NOMO-1 (cell line): Measurements from ENCODE around the gene FAM20C.
"Not testable (repeated sequence)": the region's sequence is repeated elsewhere in the genome, so short reads cannot be mapped to it uniquely, and the experiment has no call there.

Source experiments
- DNase-seq, 2 experiments: peaks; one replicate each; lab custom pipeline; 2025; ENCODE audit not compliant: unreplicated experiment in 2 of 2; lab: John Stamatoyannopoulos, UW

Gene FAM20C

DNA sequence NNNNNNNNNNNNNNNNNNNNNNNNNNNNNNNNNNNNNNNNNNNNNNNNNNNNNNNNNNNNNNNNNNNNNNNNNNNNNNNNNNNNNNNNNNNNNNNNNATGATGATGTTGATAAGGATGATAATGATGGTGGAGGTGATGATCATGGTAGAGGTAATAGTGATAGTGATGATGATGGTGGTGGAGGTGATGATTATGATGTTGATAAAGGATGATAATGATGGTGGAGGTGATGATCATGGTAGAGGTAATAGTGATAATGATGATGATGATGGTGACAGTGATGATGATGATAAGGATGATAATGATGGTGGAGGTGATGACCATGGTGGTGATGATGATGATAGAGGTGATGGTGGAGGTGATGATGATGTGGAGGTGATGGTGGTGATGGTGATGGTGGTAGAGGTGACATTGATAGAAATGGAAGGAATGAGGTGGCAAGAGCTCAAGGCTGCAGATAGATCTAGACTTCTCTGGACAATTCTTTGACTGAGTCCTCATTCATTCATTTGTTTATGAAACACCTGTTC is 47.8 kb downstream of the FAM20C start:
- no peak for DNase-seq

DNA sequence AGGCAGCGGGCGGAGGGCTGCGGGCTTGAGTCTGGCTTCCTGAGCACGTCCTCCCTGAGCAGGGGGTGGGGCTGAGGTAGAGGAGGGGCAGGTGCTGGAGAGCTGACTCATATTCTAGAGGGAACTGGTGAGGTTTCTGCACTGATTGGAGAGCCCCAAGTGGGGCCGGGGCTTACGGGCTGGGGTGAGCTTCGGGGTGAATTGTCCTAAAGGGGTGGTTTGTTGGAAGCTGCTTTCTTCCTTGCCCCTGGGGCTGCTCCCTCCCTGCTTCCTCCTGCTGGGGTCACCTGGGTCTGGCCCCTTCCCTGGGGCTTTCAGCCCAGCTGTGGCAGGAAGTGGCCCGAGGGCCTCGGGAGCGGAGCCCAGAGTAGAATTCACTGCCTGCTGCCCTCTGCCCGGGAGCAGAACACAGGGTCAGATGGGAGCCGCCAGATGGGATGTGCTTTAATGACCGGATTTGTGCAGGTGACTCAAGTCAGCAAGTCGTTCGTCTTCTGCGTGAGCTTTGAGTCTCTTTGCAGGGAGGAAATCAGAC is 48.6 kb downstream of the FAM20C start:
- DNase-seq, result no peak

DNA sequence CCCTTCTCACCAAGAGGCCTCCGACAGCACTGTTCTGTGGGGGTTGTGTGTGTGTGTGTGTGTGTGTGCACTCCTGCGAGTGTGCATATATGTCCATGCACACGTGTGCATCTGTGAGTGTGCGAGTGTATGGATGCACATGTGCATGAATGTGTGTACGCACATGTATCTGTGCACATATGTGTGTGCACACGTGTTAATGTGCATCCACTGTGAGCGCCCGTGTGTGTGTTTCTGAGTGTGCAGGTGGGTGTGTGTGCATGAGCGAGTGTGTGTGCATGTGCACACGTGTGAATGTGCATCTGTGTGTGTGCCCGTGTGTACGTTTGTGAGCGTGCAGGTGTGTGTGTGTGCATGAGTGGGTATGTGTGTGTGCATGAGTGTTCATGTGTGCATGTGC is 49.1 kb downstream of the FAM20C start:
- DNase-seq, result no peak

DNA sequence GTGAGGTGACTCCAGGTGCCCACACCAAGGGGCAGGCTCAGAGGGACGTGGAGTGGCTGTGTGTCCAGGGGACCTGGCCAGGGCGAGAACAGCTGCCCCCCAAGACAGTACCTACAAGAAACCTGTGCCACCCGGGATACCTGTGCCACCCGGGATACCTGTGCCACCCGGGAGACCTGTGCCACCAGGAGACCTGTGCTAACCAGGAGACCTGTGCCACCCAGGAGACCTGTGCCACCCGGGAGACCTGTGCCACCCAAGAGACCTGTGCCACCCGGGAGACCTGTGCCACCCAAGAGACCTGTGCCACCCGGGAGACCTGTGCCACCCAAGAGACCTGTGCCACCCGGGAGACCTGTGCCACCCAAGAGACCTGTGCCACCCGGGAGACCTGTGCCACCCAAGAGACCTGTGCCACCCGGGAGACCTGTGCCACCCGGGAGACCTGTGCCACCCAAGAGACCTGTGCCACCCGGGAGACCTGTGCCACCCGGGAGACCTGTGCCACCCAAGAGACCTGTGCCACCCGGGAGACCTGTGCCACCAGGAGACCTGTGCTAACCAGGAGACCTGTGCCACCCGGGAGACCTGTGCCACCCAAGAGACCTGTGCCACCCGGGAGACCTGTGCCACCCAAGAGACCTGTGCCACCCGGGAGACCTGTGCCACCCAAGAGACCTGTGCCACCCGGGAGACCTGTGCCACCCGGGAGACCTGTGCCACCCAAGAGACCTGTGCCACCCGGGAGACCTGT is 50.6 kb downstream of the FAM20C start:
- DNase-seq, result not testable (repeated sequence)

DNA sequence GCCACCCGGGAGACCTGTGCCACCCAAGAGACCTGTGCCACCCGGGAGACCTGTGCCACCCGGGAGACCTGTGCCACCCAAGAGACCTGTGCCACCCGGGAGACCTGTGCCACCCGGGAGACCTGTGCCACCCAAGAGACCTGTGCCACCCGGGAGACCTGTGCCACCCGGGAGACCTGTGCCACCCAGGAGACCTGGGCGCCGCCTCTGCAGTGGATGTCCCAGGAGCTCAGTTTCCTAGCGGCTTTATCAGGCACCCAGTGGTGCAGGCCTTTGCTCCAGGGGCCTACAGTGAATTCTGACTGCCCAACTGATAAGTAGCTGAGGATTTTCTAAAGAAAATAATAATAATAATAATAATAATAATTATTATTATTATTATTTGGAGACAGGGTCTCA is 51.2 kb downstream of the FAM20C start:
- not testable (repeated sequence) for DNase-seq

DNA sequence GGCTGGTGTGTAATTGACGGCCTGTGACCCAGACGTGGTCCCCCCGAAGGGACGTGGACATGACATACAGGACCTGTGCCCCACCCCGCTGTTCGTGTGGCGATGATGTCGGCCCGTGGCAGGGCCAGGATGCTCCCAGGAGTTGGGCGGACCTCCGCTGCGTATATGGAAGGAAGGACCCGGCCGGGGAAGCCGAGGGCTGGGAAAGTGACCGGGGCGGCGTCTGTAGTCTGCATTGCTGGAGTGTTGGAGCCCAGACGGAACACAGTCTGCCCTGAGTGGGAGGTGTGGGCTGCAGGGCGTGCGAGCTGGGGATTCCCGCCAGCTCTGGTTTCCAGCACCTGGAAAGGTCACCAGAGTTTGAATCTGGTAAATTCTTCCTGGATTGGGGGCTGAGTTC is 52.6 kb downstream of the FAM20C start:
- DNase-seq, result no peak

DNA sequence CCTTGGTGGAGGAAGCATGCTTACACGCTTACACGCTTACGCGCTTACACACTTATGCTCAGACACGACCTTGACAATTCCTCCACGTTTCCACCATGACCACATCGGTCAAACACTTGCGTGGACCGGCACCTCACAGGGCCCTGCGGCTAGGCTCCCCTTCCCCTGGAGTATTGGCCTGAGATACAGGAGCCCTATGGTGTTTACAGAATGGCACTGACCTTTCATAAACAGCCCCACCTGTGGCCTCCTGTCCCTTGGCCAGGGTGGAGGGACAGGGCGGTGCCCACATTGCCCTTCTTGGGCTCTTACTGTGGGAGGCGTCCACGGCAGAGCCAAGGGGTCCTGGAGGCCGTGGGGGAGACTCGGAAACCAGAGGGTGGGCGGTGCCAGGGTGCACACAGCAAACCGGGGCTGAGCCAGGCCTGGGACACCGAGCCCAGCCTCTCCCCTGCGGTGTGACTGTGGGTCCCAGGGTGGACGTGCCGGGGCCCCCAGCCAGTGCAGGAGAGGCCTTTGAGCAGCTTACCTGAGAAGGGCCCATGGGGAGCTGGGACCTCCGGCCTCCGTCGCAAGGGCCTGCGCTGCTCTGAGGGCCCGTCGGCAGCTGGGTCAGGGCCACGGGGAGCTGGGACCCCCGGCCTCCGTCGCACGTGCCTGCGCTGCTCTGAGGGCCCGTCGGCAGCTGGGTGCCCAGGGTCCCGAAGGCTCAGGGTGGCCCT is 53.4 kb downstream of the FAM20C start:
- no peak for DNase-seq

DNA sequence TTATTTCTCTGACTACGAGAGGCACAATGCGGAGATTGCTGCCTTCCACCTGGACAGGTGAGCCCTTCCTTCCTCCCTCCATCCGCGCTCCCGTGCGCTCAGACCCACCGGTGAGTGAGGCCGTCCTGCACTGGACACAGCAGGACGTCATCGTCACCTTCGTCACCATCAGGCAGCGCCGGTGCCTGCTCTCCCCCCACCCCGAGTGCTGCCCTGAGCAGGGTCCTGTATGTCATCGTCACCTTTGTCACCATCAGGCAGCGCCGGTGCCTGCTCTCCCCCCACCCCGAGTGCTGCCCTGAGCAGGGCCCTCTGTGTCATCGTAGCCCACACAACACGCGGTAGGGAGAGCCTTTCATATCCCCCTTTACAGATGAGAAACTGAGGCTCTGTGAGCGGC is 54.1 kb downstream of the FAM20C start:
- no peak for DNase-seq

DNA sequence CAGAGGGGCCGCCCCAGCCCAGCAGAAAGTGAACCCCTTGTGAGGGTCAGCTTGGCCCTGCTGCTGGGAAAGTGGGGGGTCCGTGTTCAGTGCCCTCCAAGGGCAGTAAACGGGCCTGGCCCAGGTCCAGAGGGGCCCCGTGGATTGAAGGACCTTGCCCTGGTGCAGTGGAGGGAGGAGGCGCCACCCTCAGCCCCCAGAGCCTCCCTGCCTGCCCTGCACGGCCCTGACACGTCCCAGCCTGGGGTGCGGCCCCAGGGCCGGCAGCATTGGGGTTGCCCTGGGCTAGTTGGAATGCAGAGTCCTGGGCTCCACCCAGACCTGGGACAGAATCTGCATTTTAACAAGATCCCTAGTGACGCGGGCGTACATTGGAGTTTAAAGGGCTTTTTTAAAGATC is 54.8 kb downstream of the FAM20C start:
- no peak for DNase-seq

DNA sequence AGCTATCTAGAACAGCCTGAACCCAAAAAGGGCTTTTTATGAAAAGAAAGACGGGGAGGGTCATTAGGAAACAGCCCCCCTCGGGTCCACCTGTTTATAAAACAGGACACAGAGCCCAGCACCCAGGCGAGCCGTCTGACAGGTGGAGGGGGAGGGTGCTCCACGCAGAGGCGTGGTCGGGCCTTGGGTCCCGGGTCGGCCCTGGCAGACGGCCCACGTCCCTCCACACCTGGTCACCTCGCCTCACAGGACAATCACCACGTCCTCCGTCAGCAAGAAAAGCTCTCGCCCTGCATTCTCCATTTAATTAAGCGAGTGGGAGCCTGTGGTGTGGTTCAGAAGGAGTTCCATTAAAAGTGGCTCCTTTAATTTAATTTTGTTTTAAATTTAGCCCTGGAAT is 55.3 kb downstream of the FAM20C start:
- DNase-seq, result no peak

DNA sequence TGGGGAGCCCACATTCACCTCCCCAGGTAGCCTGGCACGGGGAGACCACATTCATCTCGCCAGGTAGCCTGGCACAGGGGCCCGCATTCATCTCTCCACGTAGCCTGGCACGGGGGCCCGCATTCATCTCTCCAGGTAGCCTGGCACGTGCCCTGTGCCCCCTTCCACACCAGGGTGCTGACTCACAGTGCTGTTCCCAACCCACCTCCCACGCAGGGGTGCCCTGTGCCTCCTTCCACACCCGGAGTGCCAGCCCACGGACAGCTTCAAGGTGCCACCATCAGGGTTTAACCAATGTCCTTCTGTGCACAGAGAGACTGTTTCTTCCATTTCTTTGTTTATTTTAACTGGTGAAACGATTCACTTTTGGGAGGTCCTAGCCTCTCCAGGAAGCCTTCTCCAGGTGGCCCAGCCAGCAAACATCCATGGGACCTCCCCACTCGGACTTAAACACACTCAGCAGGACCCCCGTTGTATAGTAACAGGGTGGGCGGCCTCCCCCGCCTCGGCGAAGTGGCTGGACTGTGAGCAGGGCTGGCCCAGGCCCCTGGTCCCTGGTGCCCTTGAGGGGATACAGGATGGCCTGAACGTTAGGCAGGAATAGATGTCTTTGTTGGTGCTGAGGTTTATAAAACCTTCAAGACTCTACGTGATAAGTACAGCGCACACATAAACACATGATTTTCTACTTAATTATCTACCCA is 56.5 kb downstream of the FAM20C start:
- DNase-seq, result no peak

DNA sequence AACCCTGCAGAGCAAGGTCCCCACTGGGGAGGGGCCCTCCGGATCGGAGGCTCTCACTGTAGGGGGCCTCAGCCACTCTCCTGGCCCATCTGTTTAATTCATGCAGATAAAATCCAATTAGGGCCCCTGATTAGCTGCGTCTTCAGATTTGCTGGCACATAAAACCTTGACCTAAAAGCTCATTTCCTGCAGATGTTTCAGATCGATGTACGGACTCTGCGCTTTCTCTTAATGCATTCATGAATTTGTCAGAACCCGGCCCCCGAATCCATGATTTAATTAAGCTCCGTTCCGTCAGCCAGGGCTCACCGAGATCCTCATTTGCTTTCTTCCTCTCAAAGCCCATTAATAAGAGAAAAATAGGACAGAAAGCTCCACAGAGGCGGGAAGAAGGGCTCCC is 57.6 kb downstream of the FAM20C start:
- DNase-seq, result no peak

DNA sequence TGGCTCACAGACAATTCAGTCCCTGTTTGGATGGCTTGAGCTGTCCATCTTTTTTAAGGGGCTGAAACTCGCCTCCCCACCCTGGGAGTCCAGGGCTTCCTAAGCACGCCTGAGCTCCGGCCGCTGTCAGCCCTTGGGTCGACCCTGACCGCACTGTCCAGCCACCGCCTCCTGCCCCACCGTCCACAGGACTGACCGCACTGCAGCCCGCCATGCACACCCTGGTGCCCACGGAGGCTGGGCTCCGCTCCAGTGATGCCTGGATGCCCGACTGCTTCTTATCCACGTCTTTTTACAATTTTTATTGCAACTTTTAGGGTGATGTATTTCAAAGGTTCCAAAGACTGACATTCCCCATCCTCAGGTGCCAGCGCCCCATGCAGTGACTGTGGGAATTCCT is 58.2 kb downstream of the FAM20C start:
- no peak for DNase-seq

DNA sequence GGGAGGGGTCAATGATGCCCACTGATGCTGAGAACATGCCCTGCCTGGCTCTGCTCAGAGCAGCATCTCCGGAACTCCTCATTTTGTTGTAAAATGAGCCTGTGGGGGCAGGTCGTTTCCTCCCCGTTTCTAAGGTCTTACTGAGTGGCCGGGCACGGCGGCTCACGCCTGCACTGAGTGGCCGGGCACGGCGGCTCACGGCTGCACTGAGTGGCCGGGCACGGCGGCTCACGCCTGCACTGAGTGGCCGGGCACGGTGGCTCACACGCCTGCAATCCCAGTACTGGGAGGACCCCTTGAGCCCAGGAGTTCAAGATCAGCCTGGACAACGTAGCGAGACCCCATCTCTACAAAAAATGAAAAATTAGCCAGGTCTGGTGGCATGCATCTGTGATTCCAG is 58.6 kb downstream of the FAM20C start:
- DNase-seq, result no peak

DNA sequence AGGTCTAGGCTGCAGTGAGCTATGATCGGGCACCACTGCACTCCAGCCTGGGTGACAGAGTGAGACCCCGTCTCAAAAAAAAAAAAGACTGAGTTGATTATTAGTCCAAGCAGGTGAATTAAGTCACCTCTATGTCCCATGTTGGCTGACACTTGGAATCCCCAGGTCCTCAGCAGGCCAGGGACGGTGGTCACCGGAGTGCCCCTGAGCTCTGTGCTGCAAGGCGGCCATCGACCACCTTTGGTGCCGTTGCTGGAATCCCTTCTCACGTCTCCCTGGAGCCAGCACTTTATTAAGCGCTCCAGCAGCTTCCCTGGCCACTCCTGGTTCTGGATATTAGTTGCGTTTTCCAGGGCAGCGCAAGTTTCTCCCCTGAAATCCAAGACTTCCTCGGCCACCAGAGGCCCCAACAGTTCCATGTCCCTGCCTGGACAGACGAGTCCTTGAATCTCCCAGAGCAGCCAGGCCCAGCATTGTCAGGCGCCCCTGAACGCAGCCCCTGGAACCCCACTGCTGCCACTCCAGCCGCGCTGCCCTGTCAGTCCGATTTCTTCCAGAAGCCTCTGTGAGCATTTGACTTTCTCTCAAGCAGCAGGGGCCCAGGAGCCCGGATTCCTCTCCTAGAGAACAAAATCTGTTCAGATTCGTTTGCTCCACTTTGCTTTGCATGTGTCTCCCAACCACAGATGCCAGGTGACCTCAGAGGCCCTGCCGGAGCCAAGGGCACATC is 59.2 kb downstream of the FAM20C start:
- no peak for DNase-seq

DNA sequence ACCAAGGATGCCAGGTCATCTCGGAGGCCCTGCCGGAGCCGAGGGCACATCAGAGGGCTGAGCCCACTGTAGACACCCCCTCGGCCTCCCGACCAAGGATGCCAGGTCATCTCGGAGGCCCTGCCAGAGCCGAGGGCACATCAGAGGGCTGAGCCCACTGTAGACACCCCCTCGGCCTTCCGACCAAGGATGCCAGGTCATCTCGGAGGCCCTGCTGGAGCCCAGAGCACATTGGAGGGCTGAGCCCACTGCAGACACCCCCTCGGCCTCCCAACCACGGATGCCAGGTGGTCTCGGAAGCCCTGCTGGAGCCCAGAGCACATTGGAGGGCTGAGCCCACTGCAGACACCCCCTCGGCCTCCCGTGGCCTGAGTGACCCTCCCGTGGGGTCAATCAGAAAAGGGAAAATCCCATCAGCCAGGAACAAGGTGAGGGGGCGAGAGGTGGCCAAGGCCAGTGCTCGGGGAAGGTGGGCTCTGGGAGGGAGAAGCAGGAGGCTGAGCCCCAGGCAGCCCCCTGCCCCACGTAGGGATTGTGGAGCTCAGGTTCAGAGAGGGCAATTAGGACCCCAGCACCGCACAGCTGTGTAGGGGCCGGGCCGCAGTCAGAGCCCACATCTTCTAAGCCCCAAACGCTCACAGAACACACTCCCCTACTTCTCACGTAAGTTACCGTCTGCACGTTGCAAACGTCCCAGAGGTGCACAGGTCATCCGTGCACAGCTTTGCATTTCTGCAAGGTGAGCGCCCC is 60.0 kb downstream of the FAM20C start:
- DNase-seq, result no peak

DNA sequence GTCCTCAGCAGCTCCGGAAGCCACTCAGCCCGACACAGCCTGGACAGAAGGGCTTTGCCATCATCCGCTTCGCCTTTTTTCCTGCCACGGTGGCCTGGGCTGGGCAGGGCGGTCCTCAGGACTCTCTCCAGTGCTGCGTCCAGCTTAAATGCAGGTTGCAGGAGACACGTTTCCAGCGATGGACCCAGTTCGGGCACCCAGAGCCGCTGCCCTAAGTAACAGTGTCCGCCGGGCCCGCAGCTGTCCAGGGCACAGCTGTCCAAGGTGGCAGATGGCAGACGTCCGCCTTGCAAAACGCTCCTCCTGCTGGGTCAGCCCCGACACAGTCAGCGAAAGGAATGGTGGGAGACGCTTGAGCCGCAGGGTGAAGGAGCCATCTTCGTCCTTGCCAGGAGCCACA is 60.6 kb downstream of the FAM20C start:
- no peak for DNase-seq

DNA sequence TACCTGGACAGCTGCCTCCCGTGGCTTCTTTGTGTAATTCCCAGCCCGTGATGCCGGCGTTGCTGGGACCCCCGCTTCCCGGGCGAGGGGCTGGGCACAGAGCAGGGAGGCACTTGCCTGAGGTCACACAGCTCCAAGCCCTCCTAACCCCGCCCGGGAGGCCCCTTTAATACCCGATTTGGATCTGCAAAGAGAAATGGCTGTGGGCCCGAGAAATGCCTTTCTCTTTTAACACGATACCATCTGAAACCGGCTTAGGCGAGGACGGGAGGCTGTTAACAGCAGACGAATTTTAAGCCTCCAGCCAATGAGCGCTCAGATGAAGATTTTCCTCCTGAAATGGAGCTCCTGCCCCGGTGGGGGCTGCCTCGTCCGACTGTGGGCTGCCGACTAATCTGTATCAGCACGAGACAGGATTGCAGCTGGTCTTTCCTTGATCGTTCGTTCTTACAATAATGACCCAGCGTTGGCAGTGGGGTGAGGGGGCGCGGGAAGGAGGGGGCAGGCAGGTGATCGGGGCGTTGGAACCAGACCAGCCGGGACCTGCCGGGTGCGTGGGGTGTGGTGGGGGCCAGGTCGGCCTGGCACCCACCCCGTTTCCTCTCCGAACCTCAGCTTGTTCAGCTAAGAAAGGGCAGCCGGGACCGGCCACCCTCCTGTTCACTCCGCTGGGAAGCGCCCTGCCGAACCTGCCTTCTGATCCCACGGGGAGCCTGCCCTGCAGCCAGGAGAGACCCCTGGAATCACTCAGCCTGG is 61.4 kb downstream of the FAM20C start:
- DNase-seq, result no peak

DNA sequence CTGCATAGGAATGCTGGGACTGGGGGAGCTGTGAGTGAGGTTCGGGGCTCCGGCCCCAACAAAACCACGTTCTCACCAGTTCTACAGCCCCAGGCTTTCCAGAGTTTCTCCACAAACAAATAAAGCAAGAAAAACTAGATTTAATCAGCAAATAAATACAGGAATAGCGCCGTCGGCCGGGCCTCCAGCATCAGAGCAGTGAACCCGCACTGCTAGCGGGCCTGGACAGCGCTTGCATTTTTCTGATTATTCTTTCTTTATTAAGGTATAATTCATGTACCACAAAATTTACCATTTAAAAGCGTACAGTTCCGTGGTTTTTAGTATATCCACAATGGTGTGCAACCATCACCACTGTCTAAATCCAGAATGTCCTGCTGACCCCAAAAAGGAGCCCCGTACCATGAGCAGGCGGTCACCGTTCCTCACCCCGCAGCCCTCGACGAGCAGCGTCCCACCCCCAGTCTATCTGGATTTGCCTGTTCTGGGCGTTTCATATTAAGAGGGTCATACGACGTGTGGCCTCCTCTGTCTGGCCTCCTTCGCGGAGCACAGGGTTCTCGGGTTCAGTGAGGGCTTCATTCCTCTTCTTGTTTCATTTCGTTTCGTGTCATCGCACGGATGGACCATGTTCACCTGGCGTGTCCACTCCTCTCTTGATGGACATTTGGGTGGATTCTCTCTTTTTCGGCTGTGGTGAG is 62.1 kb downstream of the FAM20C start:
- no peak for DNase-seq
